ENCODE measurements around the gene PAX5. TPM values are rescaled to one million over a fixed set of nuclear protein-coding genes. Genes with fewer than 3 reads are reported as not detected.
A peak's percentile ranks its signal among the peaks of the same experiment; 100 is the strongest.

Gene PAX5
- total RNA-seq, 1 experiment from 2014 or later = 0.39 TPM

DNA sequence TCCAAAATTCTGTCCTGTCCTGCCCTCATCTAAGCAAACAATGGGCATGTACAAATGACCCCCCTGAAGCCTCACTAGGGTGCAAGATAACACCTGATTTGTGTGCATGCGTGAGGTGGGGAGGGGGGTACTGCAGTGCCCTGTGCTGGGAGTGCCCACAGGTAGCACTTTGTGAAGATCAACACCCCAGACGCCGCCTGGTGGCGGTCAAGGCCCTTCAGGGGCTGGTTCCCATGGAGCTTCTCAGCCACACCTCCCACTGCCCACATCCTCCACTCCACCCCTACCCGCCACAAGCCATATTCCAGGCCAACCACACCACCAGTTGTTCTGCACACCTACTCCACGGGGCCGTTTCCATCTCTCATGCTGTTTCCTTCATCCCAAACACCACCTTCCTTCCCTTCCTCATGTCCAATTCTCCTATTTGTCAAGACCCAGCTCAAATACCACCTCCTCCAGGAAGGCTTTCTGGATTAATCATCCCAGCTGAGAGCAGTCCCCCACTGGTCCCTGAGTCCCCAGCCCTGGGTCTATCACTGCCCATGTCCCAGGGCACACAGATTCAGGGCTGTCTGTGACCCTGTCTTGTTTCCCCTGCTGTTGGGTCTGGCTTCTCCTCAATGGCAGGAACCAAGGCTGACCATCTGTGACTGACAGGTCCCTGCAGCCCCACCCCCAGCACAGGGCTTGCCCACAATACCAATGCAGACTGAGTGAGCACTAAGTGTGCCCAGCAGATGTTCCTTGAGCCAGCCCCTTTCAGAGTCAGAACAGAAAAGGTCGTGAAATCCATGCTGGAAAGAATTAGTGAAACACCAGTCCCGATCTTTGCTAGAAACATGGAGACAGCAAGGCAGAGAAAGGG lies 178.4 kb downstream of the PAX5 start:
- Histone ChIP-seq H3K4ac (ENCODE audit: low read depth, low read length) (no peak overlapping the region), H2AK5ac (ENCODE audit: insufficient read length, low read length) (no peak overlapping the region), H2AFZ (ENCODE audit: low read length) (no peak overlapping the region), H3K56ac (ENCODE audit: insufficient read length, low read depth, low read length) (no peak overlapping the region), H2BK120ac (ENCODE audit: low read depth, low read length, poor library complexity, severe bottlenecking) (no peak overlapping the region), H3K4me2 (ENCODE audit: insufficient read depth, insufficient read length, low read length) (no peak overlapping the region), H3K18ac (ENCODE audit: insufficient read length, low read depth, low read length) (no peak overlapping the region), H3K14ac (ENCODE audit: insufficient read depth, low read length) (no peak overlapping the region), H3K79me2 (ENCODE audit: insufficient read depth, low read length) (no peaks in the 10 kb centered on the region), H3K27me3 (ENCODE audit: insufficient read depth, low read length) (no peaks in the 10 kb centered on the region), H4K91ac (ENCODE audit: insufficient read length, low read depth, low read length) (no peak overlapping the region), H3K9me3 (ENCODE audit: control insufficient read depth, low read depth, low read length) (no peaks in the 10 kb centered on the region), H2BK20ac (ENCODE audit: low read depth, low read length, poor library complexity, severe bottlenecking) (no peak overlapping the region), H2BK12ac (ENCODE audit: insufficient read length, low read depth, low read length) (no peak overlapping the region), H2BK15ac (ENCODE audit: low read depth, low read length) (no peak overlapping the region), H3K9ac (ENCODE audit: extremely low read depth, insufficient read length, low read length) (no peak overlapping the region), H4K8ac (replicated peaks; ENCODE audit: insufficient read length, low read depth, low read length) (no peak overlapping the region), H3K79me1 (ENCODE audit: insufficient read depth, low read depth, low read length, poor library complexity, severe bottlenecking) (no peaks in the 10 kb centered on the region), H4K20me1 (ENCODE audit: control insufficient read depth, insufficient read depth, insufficient read length) (no peaks in the 10 kb centered on the region), H4K5ac (ENCODE audit: insufficient read length, low read depth, low read length) (no peak overlapping the region), H3K23ac (ENCODE audit: insufficient read length, low read depth, low read length) (no peak overlapping the region), H3K23me2 (ENCODE audit: insufficient read length, low read depth, low read length, poor library complexity, severe bottlenecking) (no peaks in the 10 kb centered on the region), H3K27ac (ENCODE audit: insufficient read length, low read depth, low read length) (no peak overlapping the region), H3T11ph (ENCODE audit: low read length) (no peak overlapping the region), H2BK5ac (ENCODE audit: insufficient read length, low read length) (no peak overlapping the region), H3K4me1 (ENCODE audit: insufficient read depth, low read length) (peaks cover 3% of the 10 kb centered on the region; the same call in 1 of the 2 replicates)
- H3K27me3 Mint-ChIP-seq (ENCODE audit: low read depth) = peaks cover 20% of the 10 kb centered on the region
- TF ChIP-seq, protein P1, sequence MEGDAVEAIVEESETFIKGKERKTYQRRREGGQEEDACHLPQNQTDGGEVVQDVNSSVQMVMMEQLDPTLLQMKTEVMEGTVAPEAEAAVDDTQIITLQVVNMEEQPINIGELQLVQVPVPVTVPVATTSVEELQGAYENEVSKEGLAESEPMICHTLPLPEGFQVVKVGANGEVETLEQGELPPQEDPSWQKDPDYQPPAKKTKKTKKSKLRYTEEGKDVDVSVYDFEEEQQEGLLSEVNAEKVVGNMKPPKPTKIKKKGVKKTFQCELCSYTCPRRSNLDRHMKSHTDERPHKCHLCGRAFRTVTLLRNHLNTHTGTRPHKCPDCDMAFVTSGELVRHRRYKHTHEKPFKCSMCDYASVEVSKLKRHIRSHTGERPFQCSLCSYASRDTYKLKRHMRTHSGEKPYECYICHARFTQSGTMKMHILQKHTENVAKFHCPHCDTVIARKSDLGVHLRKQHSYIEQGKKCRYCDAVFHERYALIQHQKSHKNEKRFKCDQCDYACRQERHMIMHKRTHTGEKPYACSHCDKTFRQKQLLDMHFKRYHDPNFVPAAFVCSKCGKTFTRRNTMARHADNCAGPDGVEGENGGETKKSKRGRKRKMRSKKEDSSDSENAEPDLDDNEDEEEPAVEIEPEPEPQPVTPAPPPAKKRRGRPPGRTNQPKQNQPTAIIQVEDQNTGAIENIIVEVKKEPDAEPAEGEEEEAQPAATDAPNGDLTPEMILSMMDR (conservative IDR thresholded peaks at IDR 0.05) = peak; percentile 75
- peak; percentile 86 for DNase-seq
- no CpG with 5 or more reads among the region's 9 CpGs for WGBS (ENCODE audit: extremely low coverage, insufficient read length, low lambda C conversion rate)
- H3K36me3 Mint-ChIP-seq (ENCODE audit: insufficient read depth in 1 of 3, low read depth in 3 of 3) = no peaks in the 10 kb centered on the region
- no peak overlapping the region for H3K27ac Mint-ChIP-seq
- peaks cover 30 to 39% of the 10 kb centered on the region in 2 experiments for H3K4me1 Mint-ChIP-seq
- peak overlapping the region in 1 of 2 experiments; percentile 28; a peak in 1 of 5 replicates for H3K4me3 Mint-ChIP-seq
- no peaks in the 10 kb centered on the region for H3K9me3 Mint-ChIP-seq
